Loucy (cell line): ENCODE results near the gene SEC24B.
A peak's percentile ranks its signal among the peaks of the same experiment; 100 is the strongest.

Source experiments
- H2AFZ ChIP-seq: fragments of 200-600 bp; sonication (generic); 2 replicates; pipeline ENCODE4 v1.6.0; 2016; ENCODE audit warnings: antibody characterized with exemption, mild to moderate bottlenecking, low read length, moderate library complexity
- H3F3A ChIP-seq: fragments of 200-600 bp; 2 replicates; pipeline ENCODE4 v1.6.0; 2016; ENCODE audit warnings: antibody characterized with exemption, low read depth, mild to moderate bottlenecking
- H3K27me3 ChIP-seq: fragments of 200-600 bp; sonication (generic); 2 replicates; pipeline ENCODE4 v1.6.1; 2014; ENCODE audit warnings: low read length, mild to moderate bottlenecking; ENCODE audit not compliant: insufficient read depth, poor library complexity, severe bottlenecking
- H3K36me3 ChIP-seq: fragments of 200-600 bp; sonication (generic); 2 replicates; pipeline ENCODE4 v1.6.1; 2016; ENCODE audit warnings: low read length; ENCODE audit not compliant: insufficient read depth
- H3K4me1 ChIP-seq: fragments of 200-600 bp; sonication (generic); 2 replicates; pipeline ENCODE4 v1.5.1; 2014; ENCODE audit warnings: low read length, mild to moderate bottlenecking; ENCODE audit not compliant: insufficient read depth, poor library complexity, severe bottlenecking
- H3K4me2 ChIP-seq: fragments of 200-600 bp; sonication (generic); 2 replicates; pipeline ENCODE4 v1.6.0; 2014; ENCODE audit warnings: antibody characterized with exemption, low read length, low read depth, mild to moderate bottlenecking; ENCODE audit not compliant: poor library complexity, severe bottlenecking
- H3K4me3 ChIP-seq: fragments of 200-600 bp; sonication (generic); 2 replicates; pipeline ENCODE4 v1.5.1; 2014; ENCODE audit warnings: low read length, mild to moderate bottlenecking, mixed read lengths; ENCODE audit not compliant: poor library complexity, severe bottlenecking
- H3K79me2 ChIP-seq: fragments of 200-600 bp; sonication (generic); 2 replicates; pipeline ENCODE4 v1.6.1; 2014; ENCODE audit warnings: low read length; ENCODE audit not compliant: insufficient read depth
- H3K9ac ChIP-seq: fragments of 200-600 bp; sonication (generic); 2 replicates; pipeline ENCODE4 v1.6.0; 2014; ENCODE audit warnings: mild to moderate bottlenecking, low read depth, low read length, moderate library complexity; ENCODE audit not compliant: poor library complexity, severe bottlenecking
- H3K9me2 ChIP-seq: fragments of 200-600 bp; sonication (generic); replicated peaks from 2 replicates; pipeline ENCODE4 v1.6.1; 2016; ENCODE audit warnings: low read depth, low read length, mixed read lengths
- H3K9me3 ChIP-seq: fragments of 200-600 bp; sonication (generic); 2 replicates; pipeline ENCODE4 v1.6.1; 2014; ENCODE audit warnings: mild to moderate bottlenecking, antibody characterized with exemption, low read length, low read depth; ENCODE audit not compliant: insufficient read depth
- H4K20me1 ChIP-seq: fragments of 200-600 bp; sonication (generic); 2 replicates; pipeline ENCODE4 v1.6.0; 2014; ENCODE audit warnings: antibody characterized with exemption, low read length, mild to moderate bottlenecking; ENCODE audit not compliant: insufficient read depth, poor library complexity, severe bottlenecking
- CTCF ChIP-seq: fragments of 200-600 bp; sonication (generic); conservative IDR thresholded peaks from 2 replicates; pipeline ENCODE4 v1.5.1; 2014; ENCODE audit warnings: mild to moderate bottlenecking, antibody characterized with exemption, low read length
- EZH2phosphoT487 ChIP-seq: fragments of 200-600 bp; IDR thresholded peaks from 2 replicates; pipeline ENCODE4 v1.6.1; 2018; ENCODE audit warnings: antibody characterized with exemption, mild to moderate bottlenecking, moderate library complexity, borderline replicate concordance

Gene SEC24B

GRCh38 chr4:109440948-109441347 lies 7.3 kb downstream of the SEC24B start:
- Histone ChIP-seq H3K4me2 (peak overlapping the region; percentile 86), H3K4me1 (peaks cover 59% of the 10 kb centered on the region), H3K9ac (no peak overlapping the region), H3F3A (no peaks in the 10 kb centered on the region; the same call in 1 of the 2 replicates), H3K79me2 (peaks cover 97% of the 10 kb centered on the region), H4K20me1 (peaks cover 79% of the 10 kb centered on the region), H3K36me3 (peaks cover 5% of the 10 kb centered on the region; the same call in 1 of the 2 replicates), H3K27me3 (no peaks in the 10 kb centered on the region), H3K9me3 (no peaks in the 10 kb centered on the region; the same call in 1 of the 2 replicates), H3K9me2 (no peaks in the 10 kb centered on the region), H2AFZ (no peak overlapping the region), H3K4me3 (peak overlapping the region; percentile 12)
- no peak for TF ChIP-seq EZH2phosphoT487
- no peak for TF ChIP-seq CTCF

- TF ChIP-seq CTCF (no peak), EZH2phosphoT487 (no peak)
- Histone ChIP-seq H4K20me1 (peaks cover 74% of the 10 kb centered on the region), H3K9ac (no peak overlapping the region), H3K9me2 (no peaks in the 10 kb centered on the region), H3K79me2 (peaks cover 97% of the 10 kb centered on the region), H3K4me3 (peak overlapping the region; percentile 21), H2AFZ (no peak overlapping the region), H3K36me3 (peaks cover 15% of the 10 kb centered on the region; the same call in 1 of the 2 replicates), H3K27me3 (no peaks in the 10 kb centered on the region), H3F3A (no peaks in the 10 kb centered on the region; the same call in 1 of the 2 replicates), H3K4me1 (peaks cover 49% of the 10 kb centered on the region), H3K9me3 (no peaks in the 10 kb centered on the region; the same call in 1 of the 2 replicates), H3K4me2 (peak overlapping the region; percentile 86)
These were observed 8.3 kb downstream of the SEC24B start for GRCh38 chr4:109441862-109442458.

- H3K4me1 ChIP-seq: peaks cover 29% of the 10 kb centered on the region
- peaks cover 23% of the 10 kb centered on the region; the same call in 1 of the 2 replicates for H3K36me3 ChIP-seq
- no peak overlapping the region for H2AFZ ChIP-seq
- H4K20me1 ChIP-seq: peaks cover 69% of the 10 kb centered on the region
- peak overlapping the region; percentile 32 for H3K4me2 ChIP-seq
- no peak for TF ChIP-seq CTCF
- TF ChIP-seq EZH2phosphoT487: no peak
- H3K4me3 ChIP-seq: no peak overlapping the region
- peaks cover 98% of the 10 kb centered on the region for H3K79me2 ChIP-seq
- no peaks in the 10 kb centered on the region for H3K9me2 ChIP-seq
- H3K9ac ChIP-seq: no peak overlapping the region
- H3K27me3 ChIP-seq: no peaks in the 10 kb centered on the region
- no peaks in the 10 kb centered on the region for H3F3A ChIP-seq
- no peaks in the 10 kb centered on the region; the same call in 1 of the 2 replicates for H3K9me3 ChIP-seq
These were observed 10.7 kb downstream of the SEC24B start for GRCh38 chr4:109444182-109444844.
